ENCODE data around the gene ACTMAP.

Gene ACTMAP

GRCh38 chr19:40740747-40741146, 9.5 kb downstream of the ACTMAP start:
- TF ChIP-seq CTCF (IDR thresholded peaks at IDR 0.05; ENCODE audit: low read depth, low read length), result no peak
- no peak overlapping the region for H3K4me3 ChIP-seq (ENCODE audit: low read depth, low read length)

- H3K4me3 ChIP-seq (ENCODE audit: low read depth, low read length), result no peak overlapping the region
- TF ChIP-seq CTCF (IDR thresholded peaks at IDR 0.05; ENCODE audit: low read depth, low read length), result no peak
Measured at GRCh38 chr19:40739871-40740703, 10.2 kb downstream of the ACTMAP start.

- no peak for TF ChIP-seq CTCF (IDR thresholded peaks at IDR 0.05; ENCODE audit: low read depth, low read length)
- no peak overlapping the region for H3K4me3 ChIP-seq (ENCODE audit: low read depth, low read length)
Measured at GRCh38 chr19:40739030-40739839, 11.0 kb downstream of the ACTMAP start.

- no peak overlapping the region for H3K4me3 ChIP-seq (ENCODE audit: low read depth, low read length)
- TF ChIP-seq CTCF (IDR thresholded peaks at IDR 0.05; ENCODE audit: low read depth, low read length), result no peak
Measured at GRCh38 chr19:40737102-40737644, 13.1 kb downstream of the ACTMAP start.

GRCh38 chr19:40736661-40737060, 13.6 kb downstream of the ACTMAP start:
- H3K4me3 ChIP-seq (ENCODE audit: low read depth, low read length), result no peak overlapping the region
- TF ChIP-seq CTCF (IDR thresholded peaks at IDR 0.05; ENCODE audit: low read depth, low read length), result no peak

GRCh38 chr19:40735013-40735771, 15.1 kb downstream of the ACTMAP start:
- H3K4me3 ChIP-seq (ENCODE audit: low read depth, low read length), result no peak overlapping the region
- no peak for TF ChIP-seq CTCF (IDR thresholded peaks at IDR 0.05; ENCODE audit: low read depth, low read length)
